ENCODE measurements around the gene MVB12B.

Gene MVB12B

DNA sequence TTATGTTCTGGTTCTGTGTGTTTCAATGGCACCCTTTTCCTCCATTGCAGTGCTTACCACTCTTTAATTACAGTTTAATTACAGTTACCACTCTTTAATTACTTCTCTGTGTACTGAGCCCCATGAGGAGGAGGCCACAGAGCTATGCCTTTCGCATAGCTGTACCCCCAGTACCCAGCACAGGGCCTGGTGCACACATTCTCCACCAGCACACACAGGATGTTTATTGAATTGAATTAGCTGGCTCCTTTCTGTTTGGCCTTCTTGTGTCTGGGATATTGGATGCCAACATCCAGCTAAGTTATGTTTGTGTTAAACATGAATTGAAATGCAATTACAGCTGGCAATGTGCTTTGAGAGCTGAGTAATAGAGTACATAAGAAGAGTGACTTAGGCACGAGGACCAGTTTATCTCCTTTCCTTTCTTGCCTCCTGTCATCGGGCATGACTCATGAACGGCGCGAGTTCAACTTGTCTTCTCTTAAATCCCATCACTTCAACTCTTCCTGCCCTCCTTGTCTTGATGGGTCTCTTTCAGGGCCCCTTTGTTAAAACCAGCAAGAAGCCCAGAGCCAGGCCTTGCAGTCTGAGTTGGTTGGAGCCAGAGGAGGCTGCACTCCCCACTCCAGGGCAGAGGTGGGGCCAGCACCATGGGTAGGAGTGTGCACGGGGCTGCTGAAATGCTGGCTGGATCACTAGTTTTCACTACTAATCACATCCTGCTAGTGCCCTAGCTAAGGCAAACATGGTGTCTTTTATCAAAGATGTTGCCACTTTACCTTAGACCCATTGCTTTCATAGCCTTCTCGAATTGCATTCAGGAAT, 37.4 kb downstream of the MVB12B start:
- DNase-seq (ENCODE audit: low spot score) = no peak

DNA sequence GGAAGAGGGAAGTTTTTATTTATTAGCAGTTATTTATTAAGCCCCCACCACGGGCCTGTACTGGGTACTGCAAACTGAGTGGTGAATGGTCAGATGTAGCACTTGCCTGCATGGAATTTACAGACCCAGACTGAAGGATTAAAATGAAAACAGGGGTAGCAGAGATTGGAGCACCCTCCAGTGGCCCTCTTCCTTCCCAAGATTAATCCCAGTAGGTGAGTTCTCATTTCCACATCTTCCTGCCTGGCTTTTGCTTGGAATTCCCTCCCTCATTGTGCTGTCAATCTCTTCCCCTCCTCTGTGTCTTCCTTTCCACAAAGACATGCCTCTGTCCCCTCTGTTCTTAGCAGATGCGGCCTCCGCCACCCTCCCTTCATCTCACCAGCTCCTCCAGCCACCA, 39.2 kb downstream of the MVB12B start:
- DNase-seq (ENCODE audit: low spot score) = no peak

DNA sequence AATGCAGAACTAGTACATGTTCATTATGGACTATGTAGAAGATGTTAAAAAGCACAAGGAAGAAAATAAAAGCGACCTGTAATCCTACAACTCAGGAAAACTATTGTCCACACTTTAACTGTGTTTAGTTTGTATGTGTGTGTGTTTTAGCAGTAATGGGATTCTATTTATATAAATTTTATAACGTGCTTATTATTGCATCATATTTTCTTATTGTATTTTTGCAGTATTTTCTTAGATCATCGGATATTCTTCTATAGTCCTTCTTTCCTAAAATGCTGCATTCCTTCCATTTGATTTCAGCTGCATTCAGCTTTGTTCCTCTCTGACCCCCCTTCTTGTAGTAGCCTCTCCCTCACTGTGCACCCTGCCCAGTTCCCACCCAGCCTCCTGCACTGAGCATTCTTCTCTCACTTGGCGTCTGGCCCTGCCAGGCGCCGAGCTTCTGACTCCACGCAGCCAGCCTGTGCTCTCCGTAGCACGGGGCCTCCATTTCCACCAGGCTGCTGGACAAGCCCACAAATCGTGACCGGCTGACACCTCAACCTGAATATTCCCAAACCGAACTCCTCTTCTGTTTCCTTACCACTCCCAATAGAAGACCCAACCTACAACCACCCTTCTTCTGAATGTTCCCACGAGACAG, 39.9 kb downstream of the MVB12B start:
- DNase-seq (ENCODE audit: low spot score) = no peak

DNA sequence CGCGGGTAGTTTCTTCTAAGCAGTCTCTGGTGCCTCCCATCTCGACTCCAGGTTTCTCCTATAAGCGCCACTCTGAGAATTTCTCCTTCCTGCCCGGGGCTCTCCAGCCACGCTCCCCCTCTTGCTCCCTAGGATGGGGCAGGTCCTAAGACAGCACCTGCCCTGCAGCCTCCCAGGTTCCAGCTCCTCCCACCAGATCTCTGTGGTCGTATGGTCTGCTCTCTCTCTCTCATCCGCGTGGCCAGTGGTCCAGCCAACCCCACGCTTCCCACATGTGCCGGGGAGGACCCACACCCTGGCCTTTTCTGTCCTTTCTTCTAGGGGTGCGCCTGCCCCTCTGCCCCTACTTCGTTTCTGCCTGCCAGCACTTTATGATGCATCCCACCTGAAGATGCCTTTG, 40.5 kb downstream of the MVB12B start:
- DNase-seq (ENCODE audit: low spot score) = no peak

DNA sequence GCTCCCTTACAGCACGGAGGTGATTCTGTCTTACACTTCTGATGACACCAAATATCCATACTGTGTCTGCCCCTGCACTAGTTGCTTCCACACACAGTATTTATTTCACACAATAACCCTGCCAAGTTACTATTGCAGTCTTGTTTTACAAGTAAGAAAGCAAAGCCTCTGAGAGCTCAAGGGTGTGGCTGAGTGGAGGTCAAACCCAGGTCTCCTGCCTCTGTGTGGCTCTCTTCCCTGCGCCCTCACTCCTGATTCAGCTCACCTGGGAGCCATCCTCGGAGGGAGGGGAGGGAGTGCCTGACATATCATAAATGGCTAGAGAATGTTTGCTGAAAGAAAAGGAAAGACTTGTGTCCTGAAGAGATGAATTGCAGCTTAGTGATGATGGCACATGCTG, 41.0 kb downstream of the MVB12B start:
- no peak for DNase-seq (ENCODE audit: low spot score)

DNA sequence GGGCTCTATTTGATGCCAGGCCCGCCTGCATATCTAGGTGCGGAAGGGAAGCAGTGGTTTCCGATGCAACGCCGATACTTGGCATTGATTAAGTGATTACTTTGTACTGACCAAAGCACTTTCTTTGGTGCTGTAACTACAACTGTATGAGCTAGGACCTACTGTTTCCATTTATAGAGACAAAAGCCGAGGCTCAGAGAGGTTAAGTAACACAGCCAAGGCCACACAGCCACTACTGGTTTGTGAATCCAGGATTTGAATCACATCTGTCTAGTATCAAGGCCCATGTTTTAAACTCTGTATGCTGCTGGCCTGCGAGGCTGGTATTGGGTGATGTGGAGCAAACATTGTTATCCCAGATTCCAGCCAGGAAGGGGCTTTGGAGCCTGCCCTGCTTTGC, 41.4 kb downstream of the MVB12B start:
- DNase-seq (ENCODE audit: low spot score) = no peak

DNA sequence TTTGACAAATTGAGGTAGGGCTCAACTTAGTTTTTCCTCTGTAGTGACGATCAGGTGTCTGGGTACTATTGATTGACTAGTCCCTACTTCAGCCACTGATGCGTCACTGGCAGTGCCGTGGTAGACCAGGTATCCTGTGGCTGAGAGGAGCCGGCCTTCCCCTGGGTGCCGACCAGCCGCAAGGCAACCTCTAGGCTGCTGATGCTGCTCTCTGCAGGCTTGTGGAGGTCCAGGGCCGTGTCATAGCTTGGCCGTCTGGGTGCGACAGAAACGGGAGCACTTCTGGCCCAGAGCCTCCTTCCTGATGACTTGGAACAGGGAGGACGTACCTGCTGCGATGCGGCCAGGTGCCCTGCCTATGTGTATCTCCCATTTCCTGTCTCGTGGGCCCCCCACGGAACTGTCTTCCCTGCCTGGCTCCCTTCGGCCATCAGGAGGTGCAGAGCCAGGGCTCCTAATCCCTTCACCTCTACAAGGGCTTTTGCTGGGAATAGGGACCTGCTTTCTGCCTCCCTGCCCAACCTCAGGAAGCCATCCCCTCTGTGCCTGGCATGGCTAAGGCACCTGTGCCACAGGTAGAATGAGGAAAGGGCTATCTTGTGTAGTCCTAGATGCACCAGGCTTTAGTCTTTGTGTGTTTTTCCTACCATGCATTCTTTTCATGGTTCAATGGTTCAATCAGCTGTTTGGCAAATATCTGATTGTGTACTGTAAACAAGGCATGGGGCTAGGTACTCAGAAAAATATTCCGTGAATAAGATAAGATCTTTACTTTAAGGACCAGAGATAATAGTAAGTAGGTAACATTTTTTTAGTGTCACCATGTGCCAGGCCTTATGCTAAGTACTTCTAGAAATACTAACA, 44.6 kb downstream of the MVB12B start:
- no peak for DNase-seq (ENCODE audit: low spot score)

DNA sequence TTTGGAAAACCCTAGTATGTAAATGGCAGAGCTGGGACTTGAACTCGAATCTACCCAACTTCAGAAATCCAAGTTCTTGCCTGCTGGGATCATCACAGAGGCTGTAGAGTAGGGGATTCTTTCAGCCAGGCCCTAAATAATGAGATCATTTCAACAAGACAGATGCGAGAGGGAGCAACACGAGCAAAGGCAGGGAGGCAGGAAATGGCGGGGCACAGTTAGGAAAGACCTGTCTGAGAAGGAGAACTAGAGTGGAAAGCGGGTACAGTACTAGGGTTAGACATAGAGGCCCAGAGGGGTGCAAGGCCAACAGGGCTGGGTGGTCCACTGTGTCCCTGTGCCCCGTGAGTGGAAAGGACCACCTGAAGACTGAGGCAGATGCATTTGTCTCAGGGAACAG, 46.1 kb downstream of the MVB12B start:
- DNase-seq (ENCODE audit: low spot score) = no peak

DNA sequence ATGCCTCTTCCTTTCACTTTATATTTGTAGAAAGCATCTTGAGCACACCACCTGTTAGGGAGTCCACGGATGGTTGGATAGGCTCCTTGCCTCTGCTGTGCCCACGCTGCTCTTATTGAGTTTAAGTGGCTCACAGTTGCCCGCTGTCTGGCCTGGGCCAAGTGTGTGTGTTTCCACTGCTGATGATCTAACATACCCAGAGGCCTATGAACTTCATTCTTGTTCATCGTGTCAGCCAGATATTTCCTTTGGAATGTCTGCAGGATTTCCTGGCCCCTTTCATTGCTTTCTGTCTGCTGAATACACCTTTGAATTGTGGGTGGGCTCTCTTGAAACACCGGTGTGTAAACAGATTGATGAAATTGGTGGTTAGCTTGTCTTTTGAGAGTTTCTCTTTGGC, 46.6 kb downstream of the MVB12B start:
- no peak for DNase-seq (ENCODE audit: low spot score)

DNA sequence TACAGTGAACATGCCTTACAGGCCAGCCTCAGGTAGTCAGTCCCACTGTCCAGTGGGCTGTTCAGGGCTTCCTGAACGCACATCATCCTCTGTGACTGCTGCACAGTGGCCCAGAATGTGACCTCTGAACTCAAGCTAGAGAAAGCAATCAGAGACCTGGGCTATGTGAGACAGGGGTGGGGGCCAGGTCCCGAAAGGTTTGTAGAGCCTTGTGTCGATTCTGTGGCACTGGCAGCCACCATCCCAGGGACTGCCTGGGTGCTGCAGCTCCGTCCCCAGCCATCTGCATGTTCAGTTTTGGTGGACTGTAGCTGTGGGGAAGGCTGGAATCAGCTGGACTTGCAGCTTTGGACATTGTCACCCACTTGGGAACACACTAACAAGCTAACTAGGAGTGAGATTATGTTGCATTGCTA, 47.7 kb downstream of the MVB12B start:
- no peak for DNase-seq (ENCODE audit: low spot score)

DNA sequence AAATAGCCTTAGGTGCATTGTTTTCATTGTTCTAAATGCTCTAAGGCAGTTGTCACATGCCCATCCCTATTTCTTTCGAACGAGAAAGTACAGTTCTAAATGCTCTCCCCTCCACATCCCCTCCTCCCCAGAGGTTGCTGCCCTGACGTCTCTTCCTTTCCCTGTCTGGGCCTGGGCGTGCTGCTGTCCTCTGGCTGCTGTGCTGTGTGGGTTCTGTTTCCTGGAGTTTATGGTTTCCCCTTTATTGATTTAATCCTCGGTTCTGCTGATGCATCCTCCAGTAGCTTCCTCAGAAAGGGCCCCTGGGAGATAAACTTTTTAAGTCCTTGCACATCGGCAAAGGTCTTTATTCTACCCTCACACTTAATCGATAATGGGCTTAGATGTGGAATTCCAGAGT, 48.8 kb downstream of the MVB12B start:
- DNase-seq (ENCODE audit: low spot score) = no peak

DNA sequence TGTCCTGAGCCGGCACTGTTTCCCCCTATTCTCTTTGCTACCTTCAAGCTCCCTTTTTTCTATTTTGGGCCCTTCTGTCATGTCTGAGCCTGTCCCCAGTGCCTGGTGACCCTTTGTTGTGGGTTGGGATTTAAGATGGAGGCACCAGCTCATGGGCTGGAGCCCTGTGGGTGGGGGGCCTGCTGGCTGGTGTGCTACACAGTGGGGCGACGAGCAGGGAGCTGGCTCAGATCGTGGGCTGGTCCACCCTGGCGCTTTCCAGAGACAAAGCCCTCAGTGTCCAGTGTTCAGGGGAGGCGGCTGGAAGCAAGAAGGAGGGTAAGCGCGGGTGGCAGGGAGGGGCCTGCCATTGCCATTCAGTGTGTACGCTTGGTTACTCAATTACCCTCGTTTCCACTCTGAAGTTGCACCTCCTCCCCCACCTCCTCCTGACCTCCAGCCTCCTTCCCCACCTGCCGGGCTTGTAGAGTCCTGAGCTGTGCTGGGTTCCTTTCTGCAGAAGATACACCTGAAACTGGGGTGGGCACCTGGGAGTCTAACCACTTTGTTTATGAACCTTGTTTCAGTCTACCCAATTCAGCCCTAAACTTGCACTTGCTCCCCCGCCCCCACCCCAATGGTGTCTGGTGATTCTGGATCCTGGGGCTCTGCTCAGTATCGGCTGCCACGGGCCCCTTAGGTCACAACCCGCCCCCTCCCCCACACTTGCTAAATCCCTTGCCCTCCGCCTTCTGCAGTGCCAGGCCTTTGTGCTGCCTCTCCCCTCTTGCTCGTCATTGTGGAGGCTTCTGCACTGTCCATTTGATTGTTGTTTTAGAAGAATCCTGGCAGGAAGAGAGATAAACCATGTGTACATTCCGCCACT, 49.9 kb downstream of the MVB12B start:
- DNase-seq (ENCODE audit: low spot score) = no peak

DNA sequence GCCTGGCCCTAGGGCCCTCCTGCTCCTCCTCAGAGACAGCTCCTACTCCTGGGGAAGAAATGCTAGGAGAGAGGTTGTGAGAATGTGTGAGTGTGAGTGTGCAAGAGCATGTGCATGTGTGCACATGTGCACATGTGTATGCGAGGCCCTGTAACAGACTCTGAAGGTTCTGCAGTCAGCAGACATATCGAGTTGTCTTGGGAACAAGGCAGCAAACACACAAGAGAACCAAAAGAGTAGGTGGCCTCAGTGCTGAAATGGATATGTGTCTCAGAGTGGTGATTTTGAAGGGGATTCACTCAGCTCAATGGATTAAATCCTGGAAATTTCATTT, 50.5 kb downstream of the MVB12B start:
- no peak for DNase-seq (ENCODE audit: low spot score)

DNA sequence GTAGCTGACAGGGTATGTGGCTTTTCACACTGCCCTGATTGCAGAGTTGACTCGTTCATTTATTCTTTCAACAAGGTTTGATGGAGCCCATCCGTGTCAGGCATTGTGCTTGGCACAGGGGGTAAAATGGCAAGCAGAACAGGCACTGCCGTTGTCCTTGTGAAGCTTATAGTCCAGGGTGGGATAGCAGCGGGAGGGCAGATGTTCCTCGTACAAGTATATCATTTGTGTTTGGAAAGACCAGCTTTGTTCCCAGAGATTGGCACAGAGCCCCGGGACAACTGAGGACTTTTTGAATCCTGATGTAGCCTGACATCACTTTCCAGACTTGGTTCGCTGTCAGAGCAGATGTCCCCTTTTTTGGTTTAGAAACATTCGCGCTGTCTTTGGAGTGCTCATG, 50.9 kb downstream of the MVB12B start:
- DNase-seq (ENCODE audit: low spot score) = no peak

DNA sequence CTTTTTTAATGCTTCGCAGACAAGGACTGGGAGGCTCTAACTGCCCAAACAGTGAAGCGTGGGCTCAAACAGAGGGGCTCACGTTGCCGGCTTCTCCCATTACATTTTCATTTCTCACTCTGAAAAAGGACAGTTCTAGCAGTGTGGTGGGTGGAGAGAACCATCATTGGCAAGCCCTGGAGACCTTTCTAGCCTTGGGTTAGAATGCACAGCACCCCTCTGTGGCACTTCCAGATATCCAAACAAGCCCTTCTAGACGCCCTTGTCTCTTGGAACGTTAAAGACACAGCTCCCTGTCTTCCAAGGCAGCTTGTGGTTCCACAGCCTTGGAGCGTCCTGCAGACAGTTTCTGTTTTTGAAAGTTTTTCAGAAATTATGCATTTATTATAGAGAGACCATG, 52.1 kb downstream of the MVB12B start:
- DNase-seq (ENCODE audit: low spot score) = no peak

DNA sequence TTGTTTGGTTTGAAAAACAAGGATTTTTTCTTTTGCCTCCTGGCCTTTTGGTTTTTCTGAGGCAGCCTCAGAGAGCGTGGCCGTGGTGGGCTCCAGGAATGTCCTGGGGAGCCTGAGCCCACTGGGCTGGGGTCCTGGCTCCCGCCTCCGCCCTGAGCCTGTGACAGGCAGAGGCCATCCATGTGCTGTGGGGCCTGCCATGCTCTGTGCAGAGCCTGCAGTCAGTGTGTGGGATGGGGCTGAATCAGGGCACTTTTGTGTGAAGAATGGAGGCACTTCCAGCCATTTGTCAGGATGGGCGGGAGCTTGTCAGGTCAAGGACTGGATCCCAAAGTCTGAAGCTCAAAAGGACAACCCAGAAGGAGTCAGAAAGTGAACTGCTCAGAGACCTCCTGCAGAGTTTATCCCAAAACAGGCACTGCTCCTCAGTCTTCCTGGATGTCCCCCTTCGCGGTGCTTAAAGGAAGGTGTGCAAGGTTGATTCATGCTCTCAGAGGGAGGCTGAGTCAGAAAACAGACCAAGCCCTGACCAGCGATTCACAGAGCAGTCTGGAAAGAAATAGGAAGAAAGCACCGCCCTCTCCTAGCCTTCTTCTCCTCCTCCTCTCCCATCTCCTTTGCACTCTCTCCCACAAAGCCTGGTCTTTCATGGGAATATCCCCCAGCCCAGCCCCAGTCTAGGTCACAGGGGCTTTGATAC, 53.2 kb downstream of the MVB12B start:
- no peak for DNase-seq (ENCODE audit: low spot score)

DNA sequence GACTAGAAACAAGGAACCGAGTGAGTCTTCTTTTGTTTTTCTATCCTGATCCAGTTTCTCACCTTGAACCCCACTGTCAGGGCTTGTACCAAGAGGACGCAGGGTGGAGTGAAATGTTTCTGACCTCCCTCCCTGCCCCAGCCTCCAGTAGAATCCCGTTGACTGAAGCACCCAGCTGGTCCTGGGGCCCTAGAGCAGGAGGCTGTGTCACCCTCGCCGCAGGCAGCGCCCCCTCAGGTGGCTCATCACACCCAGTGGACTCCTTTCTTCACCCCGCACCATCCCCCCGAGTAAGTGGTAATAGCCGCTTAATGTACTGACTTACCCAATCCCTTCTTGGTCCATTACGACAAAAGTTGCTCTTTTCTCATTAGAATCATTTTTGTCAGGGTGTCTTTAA, 53.8 kb downstream of the MVB12B start:
- no peak for DNase-seq (ENCODE audit: low spot score)

DNA sequence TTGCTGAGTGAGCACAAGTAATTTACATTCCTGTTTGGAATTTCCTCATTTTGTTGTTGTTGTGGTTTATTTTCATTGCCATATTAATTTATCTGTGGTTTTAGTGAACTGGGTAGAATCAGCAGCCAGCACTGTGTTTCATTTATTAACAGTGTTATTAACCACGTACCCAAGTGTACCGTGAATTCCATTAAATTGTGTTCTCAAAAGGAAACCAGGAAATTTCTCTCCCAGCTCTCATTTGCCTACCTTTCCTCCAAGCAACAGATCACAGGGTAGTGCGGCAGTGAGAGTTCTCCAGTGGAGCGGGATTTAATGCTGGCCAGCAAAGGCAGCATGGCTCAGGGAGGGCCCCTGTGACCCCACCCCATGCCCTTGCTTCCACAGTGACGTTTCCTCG, 54.6 kb downstream of the MVB12B start:
- no peak for DNase-seq (ENCODE audit: low spot score)

DNA sequence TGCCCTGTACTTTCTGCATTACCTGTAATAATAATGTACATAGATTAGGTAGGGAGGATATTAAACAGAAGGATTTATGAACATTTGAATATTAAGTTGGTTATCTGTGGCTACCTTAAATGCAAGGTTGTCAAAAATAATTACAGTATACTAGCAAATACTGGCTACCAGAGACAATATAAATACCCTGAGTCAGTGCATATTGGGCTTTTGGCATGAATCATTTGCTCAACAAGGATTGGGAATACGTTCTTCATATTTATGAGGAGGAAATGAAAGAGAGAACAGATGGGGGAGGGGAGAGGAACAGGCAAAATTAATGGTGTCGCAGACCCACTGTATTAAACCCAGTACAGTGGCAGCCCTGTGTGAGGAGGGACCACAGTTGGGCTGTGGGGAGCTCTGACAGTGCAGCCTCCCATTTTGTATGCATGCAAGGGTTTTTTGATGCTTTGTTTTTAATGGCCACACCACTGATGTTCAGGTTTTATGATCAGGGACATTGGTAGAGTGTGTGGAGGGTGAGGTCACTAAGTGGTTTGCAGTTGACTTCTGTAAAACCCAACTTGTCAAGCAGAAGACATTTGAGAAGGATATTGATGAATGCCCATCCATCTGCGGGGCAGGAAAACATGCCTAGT, 56.9 kb downstream of the MVB12B start:
- no peak for DNase-seq (ENCODE audit: low spot score)

DNA sequence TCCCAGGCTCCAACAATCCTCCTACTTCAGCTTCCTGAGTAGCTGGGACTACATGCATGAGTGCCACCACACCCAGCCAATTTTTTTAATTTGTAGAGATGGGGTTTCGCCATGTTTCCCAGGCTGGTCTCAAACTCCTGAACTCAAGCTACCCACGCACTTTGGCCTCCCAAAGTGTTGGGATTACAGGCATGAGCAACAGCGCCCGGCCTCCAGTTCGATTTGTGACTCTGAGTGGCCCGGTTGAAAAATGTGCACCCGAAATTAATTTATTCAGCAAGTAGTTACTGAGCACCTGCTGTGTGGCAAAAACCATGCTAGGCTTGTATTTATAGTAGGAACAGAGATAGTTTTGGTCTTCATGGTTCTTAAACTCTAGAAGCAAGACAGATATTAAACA, 58.3 kb downstream of the MVB12B start:
- DNase-seq (ENCODE audit: low spot score) = no peak

DNA sequence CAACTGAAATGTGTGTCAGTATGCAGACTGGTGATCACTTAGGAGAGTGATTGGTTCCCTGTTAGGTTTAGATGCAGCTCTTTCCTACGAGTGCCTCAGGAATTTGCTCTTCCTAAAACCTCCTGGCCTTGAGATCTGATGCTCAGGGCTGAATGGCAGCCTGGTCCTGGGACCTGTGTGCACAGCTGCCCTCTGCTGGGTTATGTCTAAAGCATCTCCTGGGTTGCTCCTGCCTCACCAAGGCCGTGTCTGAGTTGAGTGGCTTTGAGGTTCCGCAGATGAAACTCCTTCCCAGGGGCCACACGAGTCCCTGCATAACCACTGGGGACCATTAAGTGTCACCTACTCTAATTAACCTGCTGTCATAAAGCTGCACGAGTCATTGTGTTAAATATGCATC, 59.5 kb downstream of the MVB12B start:
- DNase-seq (ENCODE audit: low spot score) = no peak
